ENCODE data around the gene ZNF225.

ZNF225 gene

DNA sequence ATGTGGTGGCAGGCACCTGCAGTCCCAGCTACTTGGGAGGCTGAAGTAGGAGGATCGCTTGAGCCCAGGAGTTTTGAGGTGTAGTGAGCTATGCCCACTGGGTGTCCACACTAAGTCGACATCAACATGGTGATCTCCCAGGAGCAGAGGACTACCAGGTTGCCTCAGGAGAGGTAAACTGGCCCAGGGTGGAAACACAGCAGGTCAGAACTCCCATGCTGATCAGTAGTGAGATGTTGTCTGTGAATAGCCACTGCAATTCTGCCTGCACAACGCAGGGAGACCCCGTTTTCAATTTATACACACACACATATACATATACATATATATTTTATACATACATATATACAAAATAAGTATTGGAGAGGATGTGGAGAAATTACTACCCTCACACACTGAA is 21.1 kb upstream of the ZNF225 start:
- TF ChIP-seq, protein P1, sequence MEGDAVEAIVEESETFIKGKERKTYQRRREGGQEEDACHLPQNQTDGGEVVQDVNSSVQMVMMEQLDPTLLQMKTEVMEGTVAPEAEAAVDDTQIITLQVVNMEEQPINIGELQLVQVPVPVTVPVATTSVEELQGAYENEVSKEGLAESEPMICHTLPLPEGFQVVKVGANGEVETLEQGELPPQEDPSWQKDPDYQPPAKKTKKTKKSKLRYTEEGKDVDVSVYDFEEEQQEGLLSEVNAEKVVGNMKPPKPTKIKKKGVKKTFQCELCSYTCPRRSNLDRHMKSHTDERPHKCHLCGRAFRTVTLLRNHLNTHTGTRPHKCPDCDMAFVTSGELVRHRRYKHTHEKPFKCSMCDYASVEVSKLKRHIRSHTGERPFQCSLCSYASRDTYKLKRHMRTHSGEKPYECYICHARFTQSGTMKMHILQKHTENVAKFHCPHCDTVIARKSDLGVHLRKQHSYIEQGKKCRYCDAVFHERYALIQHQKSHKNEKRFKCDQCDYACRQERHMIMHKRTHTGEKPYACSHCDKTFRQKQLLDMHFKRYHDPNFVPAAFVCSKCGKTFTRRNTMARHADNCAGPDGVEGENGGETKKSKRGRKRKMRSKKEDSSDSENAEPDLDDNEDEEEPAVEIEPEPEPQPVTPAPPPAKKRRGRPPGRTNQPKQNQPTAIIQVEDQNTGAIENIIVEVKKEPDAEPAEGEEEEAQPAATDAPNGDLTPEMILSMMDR (IDR thresholded peaks at IDR 0.05; ENCODE audit: control insufficient read depth, extremely low read depth, insufficient read depth), result no peak
- no peak for DNase-seq (ENCODE audit: low read depth)
- H3K4me3 ChIP-seq (ENCODE audit: low read depth, low read length), result no peak overlapping the region

DNA sequence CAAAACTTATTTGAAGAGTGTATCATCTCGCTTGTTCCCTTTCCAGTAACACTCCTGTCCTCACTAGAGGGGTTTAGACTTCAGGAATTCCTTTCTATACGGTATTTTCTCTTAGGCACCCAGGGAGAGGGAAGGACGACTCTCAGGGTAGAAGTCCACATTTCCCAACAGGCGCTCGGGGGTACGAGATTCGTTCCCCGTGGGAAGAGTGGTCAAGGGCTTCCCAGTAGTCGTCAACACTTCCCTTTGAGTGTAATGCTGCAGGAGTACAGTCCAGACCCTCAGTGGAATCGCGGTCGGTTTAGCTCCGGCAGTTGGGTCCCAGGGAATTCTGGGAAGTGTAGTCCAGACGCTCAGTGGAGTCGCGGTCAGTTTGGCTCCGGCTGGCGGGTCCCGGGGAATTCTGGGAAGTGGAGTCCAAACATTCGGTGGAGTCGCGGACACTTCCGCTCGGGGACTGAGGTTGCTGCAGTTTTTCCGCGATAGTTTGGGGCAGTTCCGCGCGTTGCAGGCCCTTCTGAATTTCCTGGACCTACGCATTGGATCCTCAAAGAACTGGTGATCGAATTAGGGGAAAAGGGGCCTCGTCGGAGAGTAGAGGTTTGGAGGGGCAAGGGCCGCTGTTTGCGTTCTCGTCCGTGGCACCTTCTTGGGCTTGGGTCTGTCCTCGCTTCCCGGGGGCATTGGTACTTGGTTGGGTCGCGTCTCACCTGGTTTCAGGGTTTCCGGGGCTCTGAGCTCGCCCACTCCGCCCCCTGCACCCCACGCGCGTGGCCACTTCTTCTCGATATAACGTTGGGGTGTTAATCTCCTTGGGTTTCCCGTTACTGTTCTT is 19.1 kb upstream of the ZNF225 start, which contains the start of gene ZNF224:
ZNF224 (plus strand) TSS at position 431 of the 835 bp plus-strand sequence. CDS start 3,513 bp downstream, outside the sequence.
- peak; percentile 37 for DNase-seq (ENCODE audit: low read depth)
- TF ChIP-seq, protein P1 (IDR thresholded peaks at IDR 0.05; ENCODE audit: control insufficient read depth, extremely low read depth, insufficient read depth), result no peak
- peak within 1 kb of the TSS; percentile 79 for H3K4me3 ChIP-seq (ENCODE audit: low read depth, low read length)

DNA sequence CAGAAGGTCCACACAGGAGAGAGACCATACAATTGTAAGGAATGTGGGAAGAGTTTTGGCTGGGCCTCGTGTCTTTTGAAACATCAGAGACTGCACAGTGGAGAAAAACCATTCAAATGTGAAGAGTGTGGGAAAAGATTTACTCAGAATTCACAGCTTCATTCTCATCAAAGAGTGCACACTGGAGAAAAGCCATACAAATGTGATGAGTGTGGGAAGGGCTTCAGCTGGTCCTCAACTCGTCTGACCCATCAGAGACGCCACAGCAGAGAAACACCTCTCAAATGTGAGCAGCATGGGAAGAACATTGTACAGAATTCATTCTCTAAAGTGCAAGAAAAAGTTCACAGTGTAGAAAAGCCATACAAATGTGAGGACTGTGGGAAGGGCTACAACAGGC is 5.4 kb upstream of the ZNF225 start:
- no peak for DNase-seq (ENCODE audit: low read depth)
- TF ChIP-seq, protein P1 (IDR thresholded peaks at IDR 0.05; ENCODE audit: control insufficient read depth, extremely low read depth, insufficient read depth), result no peak
- no peak overlapping the region for H3K4me3 ChIP-seq (ENCODE audit: low read depth, low read length)

DNA sequence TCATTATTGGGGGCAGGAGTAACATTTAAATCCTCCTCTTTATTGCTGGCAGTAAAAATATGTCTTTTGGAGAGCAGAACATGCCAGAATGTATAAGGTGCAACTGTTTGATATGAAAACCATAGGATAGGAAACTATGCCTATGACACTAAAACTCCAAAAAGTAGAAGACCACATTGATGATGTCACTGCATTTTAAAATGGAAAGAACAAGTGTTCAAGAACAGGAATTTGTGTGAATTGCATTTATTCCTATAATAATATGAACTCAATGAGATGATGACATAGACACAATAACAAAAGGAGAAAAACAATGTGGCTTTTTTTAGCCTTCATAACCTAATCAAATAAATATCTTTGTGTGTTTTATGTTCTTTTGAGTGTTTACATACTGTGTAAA is 3.7 kb upstream of the ZNF225 start:
- TF ChIP-seq, protein P1 (IDR thresholded peaks at IDR 0.05; ENCODE audit: control insufficient read depth, extremely low read depth, insufficient read depth), result no peak
- DNase-seq (ENCODE audit: low read depth), result no peak
- no peak overlapping the region for H3K4me3 ChIP-seq (ENCODE audit: low read depth, low read length)

DNA sequence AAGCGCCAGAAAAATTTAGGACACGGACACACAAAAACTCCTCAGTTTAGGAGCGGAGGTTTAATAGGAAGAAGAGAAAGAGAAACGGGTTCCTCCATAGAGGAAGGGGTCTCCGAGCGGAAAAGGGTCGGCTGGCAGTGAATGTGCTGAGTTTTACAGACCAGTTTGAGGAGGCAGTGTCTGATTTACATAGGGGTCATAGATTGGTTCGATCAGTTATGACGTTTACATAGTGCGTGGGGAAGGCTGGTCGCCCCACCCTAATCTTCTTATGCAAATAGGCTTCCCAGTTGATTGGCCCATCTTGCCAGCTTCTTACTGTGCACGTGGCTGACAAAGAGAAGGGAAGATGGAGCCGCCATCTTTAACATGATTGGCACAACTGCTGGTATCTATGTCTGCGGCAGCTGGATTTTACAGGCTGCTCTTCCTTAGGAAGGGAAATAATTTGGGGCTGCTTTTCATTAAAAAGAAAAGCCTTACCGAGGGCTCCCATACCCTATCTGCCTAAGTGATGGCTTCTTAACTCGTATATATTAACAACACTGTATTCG is 1.2 kb upstream of the ZNF225 start:
- TF ChIP-seq, protein P1 (IDR thresholded peaks at IDR 0.05; ENCODE audit: control insufficient read depth, extremely low read depth, insufficient read depth), result no peak
- DNase-seq (ENCODE audit: low read depth), result peak; percentile 13
- peak overlapping the region; percentile 69 for H3K4me3 ChIP-seq (ENCODE audit: low read depth, low read length)

DNA sequence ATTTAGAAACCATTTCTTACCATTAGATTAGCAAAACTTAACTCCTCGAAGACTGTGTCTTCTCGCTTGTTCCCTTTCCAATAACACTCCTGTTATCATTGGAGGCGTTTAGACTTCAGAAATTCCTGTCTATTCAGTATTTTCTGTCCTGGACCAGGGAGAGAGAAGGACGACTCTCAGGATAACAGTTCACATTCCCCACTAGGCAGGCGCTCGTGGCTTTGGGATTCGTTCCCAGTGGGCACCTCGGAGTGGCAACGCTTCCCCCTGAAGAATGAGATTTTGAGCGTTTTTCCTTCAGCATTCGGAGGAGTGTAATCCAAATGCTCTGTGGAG is 429 bp upstream of the ZNF225 start:
- peak overlapping the region; percentile 69 for H3K4me3 ChIP-seq (ENCODE audit: low read depth, low read length)
- TF ChIP-seq, protein P1 (IDR thresholded peaks at IDR 0.05; ENCODE audit: control insufficient read depth, extremely low read depth, insufficient read depth), result no peak
- DNase-seq (ENCODE audit: low read depth), result no peak
